ENCODE measurements around the gene HDLBP. TPM values are rescaled to one million over a fixed set of nuclear protein-coding genes. Genes with fewer than 3 reads are reported as not detected.

The HDLBP gene
- total RNA-seq, 1 experiment from 2014 or later, result 350 TPM

DNA sequence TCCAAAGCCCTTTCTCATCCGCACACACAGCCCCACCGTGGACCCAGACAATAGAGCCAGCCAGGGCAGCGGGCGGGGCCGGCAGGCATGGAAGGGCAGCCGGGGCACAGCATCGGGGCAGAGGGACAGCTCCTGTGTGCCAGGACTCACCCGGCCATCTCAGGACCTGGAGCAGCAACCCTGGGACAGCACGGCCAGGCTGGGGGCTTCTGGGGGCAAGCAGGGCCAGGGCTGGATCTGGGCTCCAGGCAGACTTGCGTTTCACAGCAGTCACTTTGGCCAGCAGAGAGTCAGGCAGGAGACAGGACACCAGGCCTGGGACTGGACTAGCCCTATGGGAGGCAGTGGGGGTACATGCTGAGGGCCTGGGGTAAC, 111.5 kb downstream of the HDLBP start:
- ChIA-PET POLR2A (no interaction called here), CTCF (no interaction called here)
- no peak overlapping the region for H3K4me3 Mint-ChIP-seq (ENCODE audit: unreplicated experiment)

DNA sequence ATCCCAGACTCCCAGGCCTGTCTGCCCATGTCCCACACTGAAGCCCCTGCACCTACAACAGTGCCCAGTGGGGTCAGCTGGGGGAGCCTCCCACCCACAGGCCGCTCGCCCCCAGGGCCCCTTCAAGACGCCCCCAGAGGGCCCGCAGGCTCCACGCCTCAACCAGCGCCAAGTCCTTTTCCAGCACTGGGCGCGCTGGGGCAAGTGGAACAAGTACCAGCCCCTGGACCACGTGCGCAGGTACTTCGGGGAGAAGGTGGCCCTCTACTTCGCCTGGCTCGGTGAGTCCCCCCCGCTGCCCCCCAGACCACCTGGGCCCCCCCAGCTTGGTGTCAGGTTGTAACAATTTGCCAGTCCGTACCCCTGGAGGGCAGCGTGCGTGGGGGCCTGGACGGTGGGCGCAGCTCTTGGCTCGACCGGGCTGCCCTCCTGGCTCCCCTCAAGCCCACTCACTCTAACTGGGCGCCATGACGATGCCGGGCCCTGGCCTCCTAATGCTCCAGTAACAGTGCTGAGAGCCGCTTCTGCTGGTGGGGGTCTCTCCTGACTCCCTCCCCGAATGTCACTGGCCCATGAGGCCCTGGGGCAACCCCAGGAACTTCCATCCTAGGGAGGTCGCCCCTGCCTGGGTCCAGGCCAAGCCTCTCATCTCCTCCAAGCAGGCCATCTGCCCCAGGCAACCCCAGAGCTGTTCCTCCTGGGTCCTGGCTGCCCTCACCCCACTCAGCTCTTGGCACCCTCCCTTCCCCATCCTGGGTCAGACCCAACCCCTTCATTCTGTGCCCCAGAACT, 112.1 kb downstream of the HDLBP start:
- no peak for DNase-seq
- H3K4me3 ChIP-seq (ENCODE audit: low read depth, low read length), result no peak overlapping the region
- TF ChIP-seq, protein P1, sequence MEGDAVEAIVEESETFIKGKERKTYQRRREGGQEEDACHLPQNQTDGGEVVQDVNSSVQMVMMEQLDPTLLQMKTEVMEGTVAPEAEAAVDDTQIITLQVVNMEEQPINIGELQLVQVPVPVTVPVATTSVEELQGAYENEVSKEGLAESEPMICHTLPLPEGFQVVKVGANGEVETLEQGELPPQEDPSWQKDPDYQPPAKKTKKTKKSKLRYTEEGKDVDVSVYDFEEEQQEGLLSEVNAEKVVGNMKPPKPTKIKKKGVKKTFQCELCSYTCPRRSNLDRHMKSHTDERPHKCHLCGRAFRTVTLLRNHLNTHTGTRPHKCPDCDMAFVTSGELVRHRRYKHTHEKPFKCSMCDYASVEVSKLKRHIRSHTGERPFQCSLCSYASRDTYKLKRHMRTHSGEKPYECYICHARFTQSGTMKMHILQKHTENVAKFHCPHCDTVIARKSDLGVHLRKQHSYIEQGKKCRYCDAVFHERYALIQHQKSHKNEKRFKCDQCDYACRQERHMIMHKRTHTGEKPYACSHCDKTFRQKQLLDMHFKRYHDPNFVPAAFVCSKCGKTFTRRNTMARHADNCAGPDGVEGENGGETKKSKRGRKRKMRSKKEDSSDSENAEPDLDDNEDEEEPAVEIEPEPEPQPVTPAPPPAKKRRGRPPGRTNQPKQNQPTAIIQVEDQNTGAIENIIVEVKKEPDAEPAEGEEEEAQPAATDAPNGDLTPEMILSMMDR (IDR thresholded peaks at IDR 0.05; ENCODE audit: insufficient read depth in 1 of 2, low read depth in 1 of 2, low read length in 1 of 2, severe bottlenecking in 1 of 2, unreplicated experiment in 1 of 2), result no peak
- no peak overlapping the region for H3K27ac Mint-ChIP-seq (ENCODE audit: unreplicated experiment)
- intact Hi-C loops (cut with micrococcal nuclease; ENCODE audit: unreplicated experiment), result no loop called here
- H3K9me3 Mint-ChIP-seq (ENCODE audit: unreplicated experiment), result no peaks in the 10 kb centered on the region
- no peaks in the 10 kb centered on the region for H3K27me3 ChIP-seq (replicated peaks; ENCODE audit: control insufficient read depth, insufficient read depth, low read length)
- no peak overlapping the region for H3K4me3 Mint-ChIP-seq (ENCODE audit: unreplicated experiment)
- ChIA-PET CTCF (no interaction called here), POLR2A (no interaction called here)
- H3K36me3 Mint-ChIP-seq (ENCODE audit: insufficient read depth, unreplicated experiment), result no peaks in the 10 kb centered on the region
- no peaks in the 10 kb centered on the region for H3K27me3 Mint-ChIP-seq (ENCODE audit: insufficient read depth, unreplicated experiment)
- H3K36me3 ChIP-seq (ENCODE audit: control insufficient read depth, insufficient read depth, low read length), result no peaks in the 10 kb centered on the region
- H3K4me1 ChIP-seq, result no peaks in the 10 kb centered on the region
- H3K9me3 ChIP-seq, result no peaks in the 10 kb centered on the region
- BruUV-seq (replicated peaks), result no TSS peak
- no peaks in the 10 kb centered on the region for H3K4me1 Mint-ChIP-seq (ENCODE audit: low read depth, unreplicated experiment)

More for the DNA sequence above, 111.5 kb downstream of the HDLBP start:
- no peak overlapping the region for H3K27ac Mint-ChIP-seq (ENCODE audit: unreplicated experiment)
- Histone ChIP-seq H3K4me1 (no peaks in the 10 kb centered on the region), H3K36me3 (ENCODE audit: control insufficient read depth, insufficient read depth, low read length) (no peaks in the 10 kb centered on the region), H3K27me3 (replicated peaks; ENCODE audit: control insufficient read depth, insufficient read depth, low read length) (no peaks in the 10 kb centered on the region), H3K4me3 (ENCODE audit: low read depth, low read length) (no peak overlapping the region), H3K9me3 (no peaks in the 10 kb centered on the region)
- H3K4me1 Mint-ChIP-seq (ENCODE audit: low read depth, unreplicated experiment), result no peaks in the 10 kb centered on the region
- H3K36me3 Mint-ChIP-seq (ENCODE audit: insufficient read depth, unreplicated experiment), result no peaks in the 10 kb centered on the region
- no peaks in the 10 kb centered on the region for H3K27me3 Mint-ChIP-seq (ENCODE audit: insufficient read depth, unreplicated experiment)
- no peaks in the 10 kb centered on the region for H3K9me3 Mint-ChIP-seq (ENCODE audit: unreplicated experiment)
- no peak for DNase-seq
- TF ChIP-seq, protein P1 (IDR thresholded peaks at IDR 0.05; ENCODE audit: insufficient read depth in 1 of 2, low read depth in 1 of 2, low read length in 1 of 2, severe bottlenecking in 1 of 2, unreplicated experiment in 1 of 2), result no peak
- no TSS peak for BruUV-seq (replicated peaks)
- intact Hi-C loops (cut with micrococcal nuclease; ENCODE audit: unreplicated experiment), result no loop called here

DNA sequence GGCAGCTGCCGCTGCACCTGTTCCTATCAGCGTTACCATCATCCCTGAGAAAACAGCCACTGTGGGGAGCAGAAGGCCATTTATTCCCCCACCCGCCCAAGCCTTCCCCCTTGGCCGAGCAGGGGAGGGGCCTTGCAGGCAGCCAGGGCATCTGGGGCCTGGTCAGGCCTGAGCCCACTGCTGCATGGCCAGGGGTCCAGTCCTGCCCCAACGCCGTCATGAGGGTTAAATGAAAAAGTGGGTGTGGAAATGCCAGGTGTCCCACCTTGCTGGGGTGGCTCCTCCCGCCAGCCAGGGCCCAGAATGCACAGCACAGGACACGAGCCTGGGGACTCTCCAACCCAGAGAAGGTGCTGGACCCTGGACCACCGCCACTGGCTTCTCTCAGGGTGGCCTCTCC, 112.8 kb downstream of the HDLBP start:
- ChIA-PET POLR2A (no interaction called here), CTCF (no interaction called here)
- intact Hi-C loops (cut with micrococcal nuclease; ENCODE audit: unreplicated experiment), result no loop called here
- TF ChIP-seq, protein P1 (IDR thresholded peaks at IDR 0.05; ENCODE audit: insufficient read depth in 1 of 2, low read depth in 1 of 2, low read length in 1 of 2, severe bottlenecking in 1 of 2, unreplicated experiment in 1 of 2), result no peak
- no peaks in the 10 kb centered on the region for H3K36me3 Mint-ChIP-seq (ENCODE audit: insufficient read depth, unreplicated experiment)
- no peak overlapping the region for H3K4me3 ChIP-seq (ENCODE audit: low read depth, low read length)
- H3K36me3 ChIP-seq (ENCODE audit: control insufficient read depth, insufficient read depth, low read length), result no peaks in the 10 kb centered on the region
- DNase-seq, result no peak
- H3K4me1 Mint-ChIP-seq (ENCODE audit: low read depth, unreplicated experiment), result no peaks in the 10 kb centered on the region
- no peaks in the 10 kb centered on the region for H3K9me3 ChIP-seq
- H3K27me3 ChIP-seq (replicated peaks; ENCODE audit: control insufficient read depth, insufficient read depth, low read length), result no peaks in the 10 kb centered on the region
- H3K27ac Mint-ChIP-seq (ENCODE audit: unreplicated experiment), result no peak overlapping the region
- no peaks in the 10 kb centered on the region for H3K9me3 Mint-ChIP-seq (ENCODE audit: unreplicated experiment)
- H3K4me1 ChIP-seq, result no peaks in the 10 kb centered on the region
- no TSS peak for BruUV-seq (replicated peaks)
- H3K27me3 Mint-ChIP-seq (ENCODE audit: insufficient read depth, unreplicated experiment), result no peaks in the 10 kb centered on the region
- H3K4me3 Mint-ChIP-seq (ENCODE audit: unreplicated experiment), result no peak overlapping the region

Measured in Caco-2 (cell line).